H1 (cell line): ENCODE measurements around the gene DPPA4. TPM values are rescaled to one million over a fixed set of nuclear protein-coding genes. Genes with fewer than 3 reads are reported as not detected.

Source experiments
- CTCF ChIA-PET: fragments of 300-600 bp; sonication (Branson Sonifier 250); formaldehyde crosslinking; loops from one replicate; lab custom pipeline; 2021; ENCODE audit not compliant: partially characterized antibody; lab: Charles Lee
- POLR2A ChIA-PET: fragments of 300-600 bp; sonication (Branson Sonifier 250); formaldehyde crosslinking; loops from one replicate; lab custom pipeline; 2021; ENCODE audit warnings: inconsistent platforms; ENCODE audit not compliant: partially characterized antibody; lab: Charles Lee
- DNase-seq, 2 experiments: peaks; one replicate each; pipeline versions ENCODE4 v3.0.0 to v3.0.0-alpha.2; 2010 to 2022; ENCODE audit warnings: low spot score in 2 of 2, low read depth in 1 of 2, mixed read lengths in 1 of 2
- FAIRE-seq: peaks from 2 replicates; lab custom pipeline; 2011; peaks lifted over from hg19 to GRCh38; lab: Jason Lieb, UNC
- H2AFZ ChIP-seq: 2 replicates; pipeline ENCODE4 v1.8.1; 2012; ENCODE audit warnings: low read length, inconsistent platforms
- H2AK5ac ChIP-seq: 2 replicates; pipeline ENCODE4 v1.6.1; 2013; ENCODE audit warnings: low read depth, low read length
- H2BK120ac ChIP-seq: replicated peaks from 2 replicates; pipeline ENCODE3; 2013; ENCODE audit warnings: low read depth, low read length, inconsistent platforms
- H2BK12ac ChIP-seq: 2 replicates; pipeline ENCODE4 v1.6.1; 2013; ENCODE audit warnings: low read depth, low read length
- H2BK15ac ChIP-seq: 2 replicates; pipeline ENCODE4 v1.6.1; 2013; ENCODE audit warnings: low read length
- H2BK20ac ChIP-seq: 2 replicates; pipeline ENCODE4 v1.6.1; 2013; ENCODE audit warnings: low read length
- H2BK5ac ChIP-seq: 2 replicates; pipeline ENCODE4 v1.6.1; 2013; ENCODE audit warnings: low read depth, low read length
- H3K14ac ChIP-seq: 2 replicates; pipeline ENCODE4 v1.6.1; 2013; ENCODE audit warnings: inconsistent platforms; ENCODE audit not compliant: insufficient read length
- H3K18ac ChIP-seq: 2 replicates; pipeline ENCODE4 v1.6.1; 2013; ENCODE audit warnings: low read length; ENCODE audit errors: extremely low read depth
- H3K23ac ChIP-seq: 2 replicates; pipeline ENCODE4 v1.6.1; 2013; ENCODE audit warnings: inconsistent platforms; ENCODE audit not compliant: insufficient read length
- H3K23me2 ChIP-seq: 2 replicates; pipeline ENCODE4 v1.6.1; 2013; ENCODE audit warnings: low read depth, low read length
- H3K27ac ChIP-seq: 2 replicates; pipeline ENCODE4 v1.6.1; 2011; ENCODE audit warnings: low read depth, low read length, inconsistent platforms
- H3K27me3 ChIP-seq, 4 experiments: replicated peaks in 1 of 4; 1 replicate in 1 of 4; 2 replicates in 3 of 4; pipeline versions ENCODE4 v1.6.1 to v1.8.1; 2011 to 2013; ENCODE audit warnings: low read length in 3 of 4, mild to moderate bottlenecking in 3 of 4, inconsistent platforms in 2 of 4, mixed read lengths in 2 of 4, moderate library complexity in 1 of 4; ENCODE audit not compliant: control insufficient read depth in 3 of 4, insufficient read depth in 3 of 4; ENCODE audit errors: extremely low read depth in 1 of 4
- H3K36me3 ChIP-seq, 4 experiments: 2 replicates each; pipeline versions ENCODE4 v1.6.1 to v1.8.1; 2011 to 2013; ENCODE audit warnings: mild to moderate bottlenecking in 4 of 4, low read length in 3 of 4, moderate library complexity in 2 of 4, control low read depth in 1 of 4, inconsistent platforms in 1 of 4; ENCODE audit not compliant: insufficient read depth in 4 of 4, control insufficient read depth in 2 of 4
- H3K4ac ChIP-seq: replicated peaks from 2 replicates; pipeline ENCODE3; 2013; ENCODE audit warnings: low read length, low read depth, mixed read lengths, inconsistent platforms; ENCODE audit not compliant: insufficient read length
- H3K4me1 ChIP-seq, 4 experiments: replicated peaks in 1 of 4; 1 replicate in 1 of 4; 2 replicates in 3 of 4; pipeline versions ENCODE4 v1.6.1 to v1.8.1; 2011 to 2013; ENCODE audit warnings: low read length in 3 of 4, inconsistent platforms in 2 of 4, mixed read lengths in 1 of 4; ENCODE audit not compliant: insufficient read depth in 4 of 4, control insufficient read depth in 3 of 4
- H3K4me2 ChIP-seq, 2 experiments: 2 replicates each; pipeline versions ENCODE4 v1.6.1 to v1.8.1; 2011 to 2013; ENCODE audit warnings: low read depth in 2 of 2, low read length in 2 of 2, control low read depth in 1 of 2, inconsistent platforms in 1 of 2, mild to moderate bottlenecking in 1 of 2; ENCODE audit not compliant: insufficient read depth in 1 of 2
- H3K4me3 ChIP-seq, 4 experiments: fragments of 200-600, 300-600 bp in 1 of 4; sonication (generic), shearing (Covaris generic), sonication (Bioruptor Twin) in 1 of 4; 2 replicates each; pipeline versions ENCODE4 v1.5.1 to v1.8.1; 2011 to 2016; ENCODE audit warnings: low read length in 4 of 4, low read depth in 3 of 4, control low read depth in 2 of 4, inconsistent platforms in 2 of 4, mild to moderate bottlenecking in 2 of 4, mixed read lengths in 1 of 4, moderate library complexity in 1 of 4; ENCODE audit not compliant: insufficient read depth in 2 of 4; ENCODE audit errors: extremely low read depth in 1 of 4
- H3K56ac ChIP-seq: replicated peaks from 2 replicates; pipeline ENCODE3; 2013; ENCODE audit warnings: low read depth, mild to moderate bottlenecking, mixed read lengths, low read length, inconsistent platforms; ENCODE audit not compliant: insufficient read length
- H3K79me1 ChIP-seq: 2 replicates; pipeline ENCODE4 v1.6.1; 2013; ENCODE audit warnings: low read depth, low read length, control low read depth
- H3K79me2 ChIP-seq, 2 experiments: 2 replicates each; pipeline versions ENCODE4 v1.6.1 to v1.8.1; 2012 to 2013; ENCODE audit warnings: low read length in 2 of 2, mild to moderate bottlenecking in 2 of 2, inconsistent platforms in 1 of 2; ENCODE audit not compliant: insufficient read depth in 2 of 2, control insufficient read depth in 1 of 2
- H3K9ac ChIP-seq, 4 experiments: replicated peaks in 1 of 4; 1 replicate in 1 of 4; 2 replicates in 3 of 4; pipeline versions ENCODE4 v1.6.1 to v1.8.1; 2011 to 2013; ENCODE audit warnings: low read depth in 3 of 4, low read length in 3 of 4, control low read depth in 2 of 4, mild to moderate bottlenecking in 2 of 4, moderate library complexity in 2 of 4, inconsistent platforms in 1 of 4; ENCODE audit errors: extremely low read depth in 1 of 4
- H3K9me3 ChIP-seq, 2 experiments: 2 replicates each; pipeline versions ENCODE4 v1.6.1 to v1.8.1; 2012 to 2013; ENCODE audit warnings: mild to moderate bottlenecking in 2 of 2, moderate library complexity in 2 of 2, control low read depth in 1 of 2, inconsistent platforms in 1 of 2, low read depth in 1 of 2, low read length in 1 of 2, mixed read lengths in 1 of 2; ENCODE audit not compliant: insufficient read depth in 2 of 2
- H4K20me1 ChIP-seq, 2 experiments: replicated peaks in 1 of 2; 2 replicates each; pipeline versions ENCODE3 to v1.8.1; 2011 to 2013; ENCODE audit warnings: inconsistent platforms in 2 of 2, low read length in 2 of 2, mild to moderate bottlenecking in 1 of 2; ENCODE audit not compliant: insufficient read depth in 2 of 2, control insufficient read depth in 1 of 2
- H4K5ac ChIP-seq: 2 replicates; pipeline ENCODE4 v1.6.1; 2013; ENCODE audit warnings: low read length, low read depth, mixed read lengths, inconsistent platforms; ENCODE audit not compliant: insufficient read length
- H4K8ac ChIP-seq: 2 replicates; pipeline ENCODE4 v1.8.0; 2013; ENCODE audit warnings: mild to moderate bottlenecking, moderate library complexity, low read length, inconsistent platforms; ENCODE audit not compliant: insufficient read depth; ENCODE audit errors: extremely low read depth
- H4K91ac ChIP-seq: replicated peaks from 2 replicates; pipeline ENCODE3; 2013; ENCODE audit warnings: low read length, mixed read lengths, inconsistent platforms; ENCODE audit not compliant: insufficient read length
- ATF2 ChIP-seq: IDR thresholded peaks from 2 replicates; pipeline ENCODE4 v1.6.1; 2012; ENCODE audit warnings: low read length, inconsistent platforms
- CBX8 ChIP-seq: fragments of 300-800, 300-1000 bp; sonication (generic); IDR thresholded peaks from 2 replicates; pipeline ENCODE4 v1.7.1; 2016; ENCODE audit warnings: low read depth, low read length, borderline replicate concordance
- JUN ChIP-seq: IDR thresholded peaks from 2 replicates; pipeline ENCODE4 v1.6.1; 2011; ENCODE audit warnings: low read depth, mild to moderate bottlenecking, improper control_type of control experiment, low read length
- POLR2AphosphoS5 ChIP-seq: IDR thresholded peaks from 2 replicates; pipeline ENCODE4 v1.6.1; 2011; ENCODE audit warnings: low read depth, low read length
- RXRA ChIP-seq: IDR thresholded peaks from 2 replicates; pipeline ENCODE4 v1.6.1; 2011; ENCODE audit warnings: low read depth, mild to moderate bottlenecking, low read length, moderate library complexity; ENCODE audit not compliant: insufficient read depth
- SIX5 ChIP-seq: IDR thresholded peaks from 2 replicates; pipeline ENCODE4 v1.6.1; 2011; ENCODE audit warnings: mild to moderate bottlenecking, low read depth, low read length
- USF2 ChIP-seq: IDR thresholded peaks from 2 replicates; pipeline ENCODE4 v1.6.1; 2011; ENCODE audit warnings: low read length, improper control_type of control experiment
- WGBS, 2 experiments: shearing (Covaris generic) in 1 of 2; methylation state at CpG; one replicate each; pipeline versions ENCODE4 v1.1.6 to v1.1.7; 2013 to 2015; ENCODE audit warnings: low lambda C conversion rate in 2 of 2, mixed read lengths in 2 of 2, inconsistent platforms in 1 of 2, low coverage in 1 of 2, missing lambda C conversion rate in 1 of 2; ENCODE audit not compliant: insufficient replicate concordance in 2 of 2, insufficient coverage in 1 of 2, insufficient read length in 1 of 2; ENCODE audit errors: extremely low coverage in 1 of 2, missing lambda C conversion rate in 1 of 2; 5-methylcytosine and 5-hydroxymethylcytosine counted together
- polyA plus RNA-seq, 7 experiments: library from polyadenylated mRNA; depleted of rRNA in 3 of 7; stranded (reverse) in 5 of 7; unstranded in 2 of 7; fragments of >200 nt in 5 of 7; fragments of 200-250 nt in 2 of 7; gene quantifications; 1 replicate in 5 of 7; 2 replicates in 1 of 7; 4 replicates in 1 of 7; pipeline versions ENCODE4 v1.2.1 to v1.2.3, GENCODE V29; 2011 to 2013; ENCODE audit warnings: missing spikeins in 2 of 7, mixed read lengths in 2 of 7
- total RNA-seq: library from RNA; stranded (reverse); fragmentation: NEBNext Ultra II Directional; extraction: Animal tissue kit (Norgen Biotek cat#: 25700); gene quantifications from 2 replicates; pipeline ENCODE4 v1.2.1, GENCODE V29; 2021

The DPPA4 gene
- total and polyA plus RNA-seq, 2 of the 8 experiments (the other 6 are each of a cell fraction or from before 2014, with no cell fraction given), result 424 to 772 TPM

- H2AFZ ChIP-seq, result no peak overlapping the region
- H4K91ac ChIP-seq, result no peak overlapping the region
- TF ChIP-seq USF2 (no peak), JUN (no peak), POLR2AphosphoS5 (no peak), RXRA (no peak), CBX8 (no peak), SIX5 (no peak), ATF2 (no peak)
- no peak overlapping the region for H3K23ac ChIP-seq
- no peak overlapping the region for H2BK120ac ChIP-seq
- 92% methylated on average over 1 of the region's 1 CpG; no CpG with 5 or more reads in 1 of the 2 experiments for WGBS, 2 experiments
- H2BK12ac ChIP-seq, result no peak overlapping the region
- H2BK15ac ChIP-seq, result no peak overlapping the region
- H2AK5ac ChIP-seq, result no peak overlapping the region
- H3K4me2 ChIP-seq, result no peak overlapping the region
- no peak overlapping the region for H3K56ac ChIP-seq
- H3K36me3 ChIP-seq, result no peaks in the 10 kb centered on the region
- no peak overlapping the region for H3K14ac ChIP-seq
- no peak overlapping the region for H3K18ac ChIP-seq
- CTCF ChIA-PET, result interaction anchor here (1.4 kb wide), 1 partner anchor 108 kb away, joined by 4 read pairs; no protein-coding TSS in a partner anchor
- no peaks in the 10 kb centered on the region for H3K9me3 ChIP-seq
- DNase-seq (no peak), FAIRE-seq (no peak)
- H2BK20ac ChIP-seq, result no peak overlapping the region
- H3K27ac ChIP-seq, result no peak overlapping the region
- no peak overlapping the region for H3K4me3 ChIP-seq
- H3K79me1 ChIP-seq, result no peaks in the 10 kb centered on the region
- no peak overlapping the region for H2BK5ac ChIP-seq
- POLR2A ChIA-PET, result interaction anchor here (1.9 kb wide), 1 partner anchor 39 kb away, joined by 4 read pairs; no protein-coding TSS in a partner anchor
- no peak overlapping the region for H3K4ac ChIP-seq
- no peak overlapping the region for H4K5ac ChIP-seq
- no peaks in the 10 kb centered on the region for H3K27me3 ChIP-seq
- peaks cover 0 to 2% (median 0%) of the 10 kb centered on the region in 4 experiments; a peak in 1 of 7 replicates for H3K4me1 ChIP-seq
- H4K8ac ChIP-seq, result no peak overlapping the region
- no peaks in the 10 kb centered on the region for H3K79me2 ChIP-seq
- peaks cover 2% of the 10 kb centered on the region; the same call in 1 of the 2 replicates for H3K23me2 ChIP-seq
- no peak overlapping the region for H3K9ac ChIP-seq
- H4K20me1 ChIP-seq, result no peaks in the 10 kb centered on the region
These were observed 46.8 kb upstream of the DPPA4 start for GRCh38 chr3:109384164-109384563.
